Left colon (tissue), 2 donors: ENCODE measurements around the gene TSTD2. TPM values are rescaled to one million over a fixed set of nuclear protein-coding genes. Genes with fewer than 3 reads are reported as not detected.

Source experiments
- ATAC-seq: fragments of 200-7000 bp; cut with Tn5 transposase; one replicate; pipeline ENCODE4 v1.9.1; 2020; ENCODE audit warnings: mild to moderate bottlenecking, moderate library complexity
- DNase-seq, 2 donors: peaks; one replicate each; pipeline ENCODE4 v3.0.0-alpha.2; 2020
- intact Hi-C, 2 donors: fragments of 100-400 bp; cut with DNase I in 1 of 2; cut with micrococcal nuclease in 1 of 2; formaldehyde crosslinking; loops; one replicate each; pipeline versions ENCODE4 v1.11.2 to v1.14.0; 2022; cut with DNase I, micrococcal nuclease
- long read RNA-seq: library from polyadenylated mRNA; unstranded; transcript quantifications from one replicate; pipeline ENCODE4 v2.0.0, GENCODE V29; 2021
- total RNA-seq, 2 donors: library from RNA; stranded (reverse); fragmentation: NEBNext Ultra II Directional; extraction: Animal tissue kit (Norgen Biotek cat#: 25700); gene quantifications; one replicate each; pipeline ENCODE4 v1.2.1, GENCODE V29; 2021
- donor health status: DM: no; HTN: no; CAD: no.
- donor health status: DM: yes; HTN: yes; CAD: no.

Gene TSTD2
- total RNA-seq, result 10 to 100 TPM; 12.6 to 22.4 TPM
- long read RNA-seq, full-length matches to known transcripts, result 11 of 16 reads
- long read RNA-seq, partial matches to known transcripts, result 3 of 16 reads
- long read RNA-seq, other reads (novel, unspliced or antisense), result 2 of 16 reads

DNA sequence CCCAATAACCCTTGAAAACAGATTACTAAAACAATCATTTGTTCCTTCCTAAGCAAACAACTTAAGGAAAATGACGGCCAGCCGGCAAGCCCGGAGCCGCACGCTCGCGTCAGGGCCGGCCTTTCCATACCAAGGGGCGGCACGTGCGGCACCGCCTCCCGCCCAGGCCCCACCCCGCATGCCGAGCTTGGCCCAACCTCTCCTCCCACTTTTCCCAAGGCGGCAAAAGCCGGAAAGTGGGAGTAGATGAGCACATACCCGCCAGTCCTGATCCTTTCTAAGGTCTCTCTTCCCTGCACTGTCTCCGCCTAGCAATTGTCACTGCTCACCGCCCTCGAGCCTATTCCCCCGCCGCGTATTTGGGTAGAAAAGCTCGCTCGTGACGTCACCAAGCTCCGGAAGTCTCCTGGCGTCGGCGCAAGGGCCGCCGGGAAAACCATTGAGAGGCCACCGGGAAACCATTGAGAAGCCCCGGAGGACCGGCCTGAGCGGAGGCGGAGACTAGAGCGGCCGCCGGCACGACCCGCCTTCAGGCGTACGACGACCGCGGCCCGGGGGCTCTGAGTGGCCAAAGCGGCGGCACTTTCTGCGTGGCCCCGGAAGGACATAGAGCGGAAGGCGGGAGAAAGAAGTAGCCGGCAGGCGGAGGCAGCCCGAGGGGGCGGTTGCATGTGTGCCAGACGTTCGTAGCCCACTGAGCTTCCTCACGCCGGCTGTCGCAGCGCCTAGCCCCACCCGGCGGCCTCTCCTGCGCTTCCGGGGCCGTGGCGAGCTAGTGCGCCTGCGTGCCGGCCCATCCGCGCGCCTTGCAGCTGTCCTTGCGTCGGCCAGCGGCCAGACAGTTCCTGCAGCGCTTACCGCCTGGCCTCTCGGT is at the start of gene TSTD2, which contains the start of gene NCBP1:
TSS of gene TSTD2 (minus strand) at position 384 of the 874 bp plus-strand sequence. CDS start 5,806 bp downstream, outside the sequence.
TSS of gene NCBP1 (plus strand) at position 837 of the 874 bp plus-strand sequence. CDS start 61 bp downstream, outside the sequence.
- peak; percentile 80 for ATAC-seq
- intact Hi-C loops, result no loop called here

DNA sequence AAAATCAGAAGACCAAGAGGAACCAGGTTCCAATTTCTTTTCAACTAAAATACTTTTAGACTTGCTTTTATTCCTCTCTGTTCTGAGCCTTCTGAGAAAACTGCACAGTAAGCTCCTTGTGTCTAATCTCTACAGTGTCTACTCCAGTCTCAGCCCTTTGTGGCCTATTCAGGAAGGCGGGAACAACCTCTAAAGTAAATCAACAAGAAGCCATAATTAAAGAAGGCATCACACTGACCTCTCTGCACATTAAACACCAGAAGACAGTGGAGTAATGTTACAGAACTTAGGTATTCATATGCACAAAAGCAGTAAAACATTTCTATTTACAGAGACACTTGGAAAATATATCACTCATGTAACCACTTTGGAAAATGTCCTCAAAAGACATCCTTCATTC is 49.1 kb upstream of the TSTD2 start:
- DNase-seq (no peak), ATAC-seq (peak; percentile 48)
- intact Hi-C loops, result loop anchor here in 1 of 2 donors (5.0 kb wide), 1 partner anchor 40 kb away; no protein-coding TSS in a partner anchor

More for the DNA sequence above, at the start of gene TSTD2, which contains the start of gene NCBP1:
- peak; percentile 98 for DNase-seq

DNA sequence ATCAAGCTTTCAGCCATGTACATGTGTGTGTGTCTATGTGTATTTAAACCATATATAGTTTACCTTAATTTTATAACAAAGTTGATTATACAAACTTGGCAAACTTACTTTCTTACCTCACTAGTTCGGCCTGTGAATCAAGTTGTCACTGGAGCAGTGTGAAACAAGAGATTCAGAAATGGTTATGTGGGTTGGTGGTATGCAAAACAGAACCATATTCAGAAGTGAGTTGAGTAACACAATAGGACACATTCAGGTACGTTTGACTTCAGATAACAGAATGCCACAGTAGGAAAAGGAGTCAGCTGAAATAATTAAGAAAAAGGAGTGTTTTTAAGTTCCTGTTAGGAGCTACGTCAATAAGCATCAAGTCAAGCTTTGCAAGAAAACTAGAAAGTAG is 42.5 kb upstream of the TSTD2 start:
- intact Hi-C loops, result no loop called here
- DNase-seq (no peak), ATAC-seq (no peak)

DNA sequence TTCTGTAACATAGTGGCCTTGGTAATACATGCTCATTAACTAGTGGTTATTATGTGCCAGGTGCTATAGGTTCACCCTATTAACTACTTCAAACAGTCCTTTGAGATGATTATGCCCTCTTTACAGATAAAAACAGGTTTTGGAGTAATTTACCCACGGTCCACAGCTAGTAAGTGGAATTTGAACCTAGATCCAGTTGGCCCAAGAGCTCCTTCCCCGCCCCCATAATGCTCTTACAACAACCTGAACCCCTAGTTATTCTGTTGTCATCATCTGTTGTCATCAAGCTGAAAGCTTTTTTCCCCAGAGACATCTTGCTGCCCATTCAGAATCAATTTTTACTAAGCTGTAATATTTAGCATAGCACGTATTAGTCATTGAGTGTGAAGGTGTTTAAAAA is 40.8 kb upstream of the TSTD2 start:
- DNase-seq, result no peak
- intact Hi-C loops, result no loop called here
- no peak for ATAC-seq

DNA sequence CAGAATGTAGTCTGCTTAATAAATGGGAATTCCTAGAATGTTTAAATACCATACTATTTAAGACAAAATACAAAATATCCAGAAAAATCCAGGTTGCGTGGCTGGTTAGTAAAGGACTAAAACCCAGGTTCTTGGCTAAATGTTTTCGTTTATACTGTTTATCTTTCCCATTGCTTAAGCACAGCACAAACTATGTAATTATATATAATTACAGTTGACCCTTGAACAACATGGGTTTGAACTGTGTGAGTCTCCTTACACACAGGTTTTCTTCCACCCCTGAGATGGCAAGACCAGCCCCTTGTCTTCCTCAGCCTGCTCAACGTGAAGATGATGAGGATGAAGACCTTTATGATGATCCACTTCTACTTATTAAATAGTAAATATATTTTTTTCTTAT is 39.2 kb upstream of the TSTD2 start:
- peak; percentile 66 for ATAC-seq
- intact Hi-C loops, result no loop called here
- DNase-seq, result no peak

DNA sequence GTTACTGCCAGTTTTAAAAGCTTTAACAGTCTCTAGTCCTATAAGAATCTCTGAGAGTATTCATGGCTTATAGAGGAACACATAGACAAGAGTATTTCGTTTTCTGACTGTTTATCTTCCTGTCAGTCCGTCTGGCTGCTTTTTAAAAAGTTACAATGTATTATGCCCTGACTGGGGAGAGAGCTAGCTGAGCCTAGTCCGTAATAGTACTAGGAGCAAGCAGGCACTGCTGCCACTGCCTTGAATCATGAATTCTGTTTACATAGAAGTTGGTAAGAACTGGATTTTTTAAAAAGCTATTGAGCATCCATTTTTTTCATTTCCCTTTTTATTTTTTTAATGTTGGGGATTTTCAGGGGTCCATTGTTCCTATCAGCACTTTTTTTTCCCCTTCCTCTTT is 37.4 kb upstream of the TSTD2 start:
- intact Hi-C loops, result no loop called here
- DNase-seq, result no peak

DNA sequence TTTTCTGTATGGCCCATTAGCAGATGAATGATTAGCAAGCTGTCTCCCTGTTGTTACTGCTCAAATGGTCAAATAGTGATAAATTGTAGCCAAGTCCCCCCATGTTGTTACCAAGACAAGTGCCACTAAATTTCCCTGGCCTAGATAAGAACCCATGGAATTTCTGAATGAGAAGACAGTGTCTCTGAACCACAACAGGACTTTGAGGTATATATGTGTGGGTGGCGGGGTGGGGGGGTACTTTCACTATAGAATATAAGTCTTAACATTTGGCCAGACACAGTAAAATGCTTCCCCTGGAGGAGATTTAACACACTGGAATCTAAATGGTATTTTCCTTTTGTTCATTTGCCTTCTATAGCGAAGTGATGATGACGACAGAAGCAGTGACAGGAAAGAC is 35.3 kb upstream of the TSTD2 start:
- intact Hi-C loops, result no loop called here
- DNase-seq, result no peak

More for the DNA sequence above, 37.4 kb upstream of the TSTD2 start:
- no peak for ATAC-seq

DNA sequence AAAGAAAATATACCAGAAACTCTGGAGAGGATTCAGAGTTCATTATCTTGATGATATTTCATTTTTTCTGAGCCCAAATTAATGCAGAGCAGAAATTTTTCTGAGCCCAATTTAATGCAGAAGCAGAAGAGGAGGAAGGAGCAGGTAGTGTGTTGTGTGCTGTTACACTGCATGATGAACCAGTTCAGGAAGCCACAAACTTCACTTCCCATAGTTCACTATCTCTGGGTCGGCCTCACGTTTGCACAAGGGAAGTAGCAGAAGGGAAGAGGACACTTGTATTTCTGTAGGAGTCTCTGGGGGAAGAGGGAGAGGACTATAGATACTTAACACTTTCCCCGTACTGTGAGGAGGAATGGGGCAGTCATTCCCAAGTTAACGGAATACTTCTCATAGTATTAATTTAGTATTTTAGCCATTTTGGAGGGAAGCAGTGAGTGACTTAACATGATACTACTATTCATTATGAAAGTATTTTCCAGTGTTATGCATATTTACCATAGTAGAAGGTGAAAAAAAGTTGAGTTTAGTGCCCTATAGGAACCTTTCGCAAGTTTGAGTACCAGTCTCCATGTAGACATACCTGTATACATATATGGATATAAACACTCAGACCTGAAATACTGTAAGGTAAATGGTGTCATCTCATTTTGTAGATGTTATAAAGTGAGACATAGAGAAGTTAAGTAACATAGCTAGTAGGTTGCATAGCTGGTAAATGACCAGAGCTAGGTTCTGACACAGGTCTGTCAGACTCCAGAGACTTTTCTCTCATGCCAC is 33.9 kb upstream of the TSTD2 start:
- no peak for ATAC-seq
- no peak for DNase-seq
- intact Hi-C loops, result no loop called here

More for the DNA sequence above, 35.3 kb upstream of the TSTD2 start:
- ATAC-seq, result no peak

DNA sequence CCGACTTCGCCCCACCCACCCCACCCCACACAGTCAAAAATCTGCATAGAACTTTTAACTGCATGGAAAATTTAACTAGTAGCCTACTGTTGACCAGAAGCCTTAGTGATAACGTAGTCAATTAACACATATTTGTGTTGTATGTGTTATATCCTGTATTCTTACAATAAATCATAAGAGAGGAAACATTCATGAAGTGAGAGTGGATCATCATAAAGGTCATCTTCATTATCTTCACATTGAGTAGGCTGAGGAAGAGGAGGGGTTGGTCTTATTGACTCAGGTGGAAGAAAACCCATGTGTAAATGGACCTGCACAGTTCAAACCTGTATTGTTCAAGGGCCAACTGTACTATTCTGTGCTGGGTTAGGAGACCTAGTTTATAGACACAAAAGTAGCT is 32.6 kb upstream of the TSTD2 start:
- ATAC-seq (no peak), DNase-seq (no peak)
- intact Hi-C loops, result no loop called here

DNA sequence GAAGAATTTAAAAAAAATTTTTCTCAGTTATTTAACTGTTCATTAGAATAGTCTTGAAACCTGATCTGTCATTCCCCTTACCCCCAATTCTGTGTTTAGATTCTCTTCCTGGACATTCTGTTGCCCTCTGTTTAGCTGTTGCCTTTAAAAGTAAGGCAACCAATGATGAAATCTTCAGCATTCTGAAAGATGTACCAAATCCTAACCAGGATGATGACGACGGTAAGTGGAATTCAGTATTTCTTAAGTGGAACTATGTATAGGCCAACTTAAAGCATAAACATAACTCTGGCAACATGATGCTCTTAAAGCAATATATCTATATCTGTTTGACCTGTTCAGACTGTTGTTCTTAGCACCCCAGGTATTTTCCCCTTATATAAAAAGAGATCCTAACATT is 27.7 kb upstream of the TSTD2 start:
- DNase-seq, result no peak
- intact Hi-C loops, result no loop called here
- no peak for ATAC-seq

DNA sequence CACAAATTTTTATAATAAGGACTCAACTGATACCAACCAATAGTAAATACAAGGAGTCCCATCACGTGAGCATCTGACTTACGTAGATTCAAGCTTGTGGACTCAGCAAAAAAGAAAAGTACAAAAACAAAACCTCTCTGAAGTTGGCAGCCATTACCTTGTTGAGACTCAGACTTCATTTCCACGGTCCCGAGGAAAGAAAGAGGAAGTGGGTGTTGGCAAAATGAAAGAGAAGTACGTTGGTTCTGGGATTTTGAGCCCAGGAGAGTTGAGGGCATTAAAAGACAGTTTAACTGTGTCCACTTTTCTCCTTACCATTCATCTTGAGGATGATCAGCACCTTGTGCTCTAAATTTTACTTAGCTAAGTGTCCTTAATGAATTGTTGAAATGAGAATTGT is 27.2 kb upstream of the TSTD2 start:
- DNase-seq, result no peak
- peak; percentile 18 for ATAC-seq
- intact Hi-C loops, result no loop called here

DNA sequence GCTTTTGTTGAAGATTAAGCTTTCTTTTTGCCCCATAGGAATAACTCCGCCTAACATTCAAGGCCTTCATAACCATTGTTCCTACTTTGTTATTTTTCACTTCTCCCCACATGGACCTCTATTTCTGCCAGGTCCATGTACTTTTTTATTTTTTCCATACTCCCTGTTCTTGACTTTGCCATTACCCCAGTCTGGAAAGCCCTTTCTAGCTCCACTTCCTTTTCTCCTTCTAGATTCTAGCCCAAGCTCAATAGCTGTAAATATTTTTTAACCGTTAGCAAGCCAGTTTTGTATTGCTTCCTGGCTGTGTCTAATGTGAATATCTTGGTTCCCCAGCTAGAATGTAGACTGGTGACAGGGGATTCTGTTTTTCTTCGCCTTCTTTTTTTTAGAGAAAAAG is 26.6 kb upstream of the TSTD2 start:
- ATAC-seq (no peak), DNase-seq (no peak)
- intact Hi-C loops, result no loop called here

DNA sequence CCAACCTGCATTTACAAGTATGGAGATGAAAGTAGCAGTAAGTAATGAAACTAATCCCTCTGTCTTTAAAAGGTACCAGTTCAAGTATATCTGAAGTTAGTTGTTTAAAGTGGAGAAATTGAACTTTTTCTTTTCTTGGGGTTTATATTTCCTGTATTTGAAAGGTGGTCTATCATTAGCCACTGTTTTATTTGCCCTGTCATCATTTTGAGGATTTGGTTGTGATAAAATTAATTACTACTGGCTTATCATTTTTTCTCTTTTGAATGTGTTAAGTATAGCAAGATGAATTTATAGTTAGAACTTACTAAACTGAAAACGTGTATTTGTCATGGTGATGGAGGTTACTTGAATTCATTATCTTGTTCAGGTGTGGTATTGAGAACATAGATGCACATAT is 25.5 kb upstream of the TSTD2 start:
- no peak for ATAC-seq
- intact Hi-C loops, result no loop called here
- DNase-seq, result no peak

DNA sequence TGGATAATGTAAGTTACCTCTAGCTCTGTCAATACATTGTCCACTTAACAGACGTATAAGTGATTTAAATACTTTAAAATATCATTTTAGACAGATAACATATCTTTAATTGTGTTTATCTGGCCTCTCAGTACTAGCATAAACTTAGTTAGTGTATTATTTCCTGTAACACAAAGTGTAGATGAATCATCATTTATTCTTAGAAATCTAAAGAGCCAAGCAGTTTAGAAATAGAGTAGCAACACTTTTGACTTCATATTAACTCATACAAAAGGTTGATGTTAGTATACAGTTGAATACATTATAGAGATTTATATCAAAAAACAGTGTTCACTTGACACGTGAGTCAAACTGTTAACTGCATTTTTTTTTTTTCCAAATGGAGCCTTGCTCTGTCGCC is 18.5 kb upstream of the TSTD2 start:
- ATAC-seq (no peak), DNase-seq (no peak)
- intact Hi-C loops, result no loop called here

DNA sequence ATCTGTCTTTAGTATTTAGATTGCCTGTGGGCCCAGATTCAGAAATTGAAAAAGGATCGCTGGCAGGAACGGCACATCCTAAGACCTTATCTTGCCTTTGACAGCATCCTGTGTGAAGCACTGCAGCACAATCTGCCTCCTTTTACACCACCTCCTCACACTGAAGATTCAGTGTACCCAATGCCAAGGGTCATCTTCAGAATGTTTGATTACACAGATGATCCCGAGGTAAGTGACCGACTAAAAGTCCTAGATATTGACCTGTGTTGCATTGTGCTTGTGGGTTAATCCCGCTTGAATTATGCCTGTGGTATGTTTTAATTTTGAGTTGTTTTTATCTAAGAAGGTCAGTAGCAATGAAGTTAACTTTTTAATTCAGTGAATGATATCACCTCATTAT is 14.8 kb upstream of the TSTD2 start:
- no peak for DNase-seq
- intact Hi-C loops, result no loop called here
- no peak for ATAC-seq

DNA sequence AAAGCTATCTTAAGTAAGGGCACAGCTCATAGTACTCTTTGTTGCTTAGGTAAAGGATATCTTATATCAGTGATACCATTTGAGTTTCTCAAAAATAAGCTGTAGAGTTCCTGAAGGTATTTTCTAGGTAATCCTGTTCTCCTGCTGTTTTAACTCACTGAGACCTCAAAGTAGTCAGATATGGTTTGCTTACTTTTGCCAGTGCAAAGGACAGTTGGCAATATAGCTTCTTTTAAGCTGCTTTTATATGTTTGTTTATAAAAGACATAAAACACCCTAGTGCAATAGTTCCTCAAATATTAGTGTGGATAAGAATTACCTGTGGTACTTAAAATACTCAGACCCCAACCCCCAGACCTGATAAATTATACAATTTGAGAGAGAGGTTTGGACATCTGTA is 12.6 kb upstream of the TSTD2 start:
- ATAC-seq (no peak), DNase-seq (no peak)
- intact Hi-C loops, result no loop called here

DNA sequence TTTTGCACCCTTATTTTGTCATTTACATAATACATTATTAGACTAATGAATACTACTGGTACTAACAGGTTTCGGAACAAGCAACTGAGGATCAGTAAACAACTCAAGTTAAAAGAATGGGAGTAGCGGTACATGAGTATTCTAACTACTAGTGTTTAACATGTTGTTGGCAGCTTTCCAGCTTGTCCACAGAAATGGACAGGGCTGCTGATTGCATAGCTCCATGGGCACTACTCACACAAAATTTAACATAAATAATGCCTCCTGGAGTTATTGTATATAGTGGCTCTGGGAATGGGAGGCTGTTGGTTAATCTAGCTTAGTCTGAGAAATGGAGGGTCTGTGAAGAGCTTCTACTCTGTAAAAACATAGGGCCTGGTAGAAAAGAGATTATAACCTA is 7.2 kb upstream of the TSTD2 start:
- DNase-seq, result no peak
- intact Hi-C loops, result loop anchor here in 1 of 2 donors (5.0 kb wide), 1 partner anchor 42 kb away; no protein-coding TSS in a partner anchor
- ATAC-seq, result no peak

DNA sequence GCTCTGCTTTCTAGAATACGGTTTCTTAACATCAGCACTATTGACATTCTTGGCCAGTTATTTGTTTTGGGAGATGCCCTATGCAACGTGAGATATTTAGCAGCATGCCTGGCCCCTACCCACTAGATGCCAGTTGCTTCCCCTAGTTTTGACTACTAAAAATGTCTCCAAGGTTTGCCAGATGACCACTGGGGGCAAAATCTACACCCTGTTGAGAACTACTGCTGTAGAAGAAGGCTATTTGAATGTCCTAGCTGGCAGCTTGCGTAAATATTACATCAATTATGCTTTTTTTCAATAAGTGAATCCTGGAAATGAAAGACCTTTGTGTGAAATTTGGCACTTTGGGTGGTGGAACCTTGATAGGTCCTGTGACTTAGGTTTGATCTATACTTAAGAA is 5.5 kb upstream of the TSTD2 start:
- intact Hi-C loops, result no loop called here
- DNase-seq, result no peak
- no peak for ATAC-seq

DNA sequence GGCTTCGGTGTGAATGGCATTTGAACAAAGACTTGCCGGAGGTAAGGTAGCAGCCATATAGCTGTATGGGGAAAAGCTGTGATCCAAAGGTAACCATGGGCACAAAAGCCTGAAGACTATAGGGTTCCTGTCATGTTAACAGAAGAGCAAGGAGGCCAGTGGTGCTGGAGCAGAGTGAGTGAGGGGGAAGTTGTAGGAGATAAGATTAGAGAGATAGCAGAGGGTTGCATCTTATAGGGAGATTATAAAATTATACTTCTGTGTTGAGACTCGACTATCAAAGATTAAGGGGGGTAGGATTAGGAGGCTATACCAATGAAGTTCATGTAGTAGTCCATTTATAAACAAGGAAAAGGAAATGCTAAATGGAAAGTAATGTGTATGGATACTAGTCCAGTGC is 3.7 kb upstream of the TSTD2 start:
- DNase-seq, result no peak
- intact Hi-C loops, result no loop called here
- no peak for ATAC-seq

DNA sequence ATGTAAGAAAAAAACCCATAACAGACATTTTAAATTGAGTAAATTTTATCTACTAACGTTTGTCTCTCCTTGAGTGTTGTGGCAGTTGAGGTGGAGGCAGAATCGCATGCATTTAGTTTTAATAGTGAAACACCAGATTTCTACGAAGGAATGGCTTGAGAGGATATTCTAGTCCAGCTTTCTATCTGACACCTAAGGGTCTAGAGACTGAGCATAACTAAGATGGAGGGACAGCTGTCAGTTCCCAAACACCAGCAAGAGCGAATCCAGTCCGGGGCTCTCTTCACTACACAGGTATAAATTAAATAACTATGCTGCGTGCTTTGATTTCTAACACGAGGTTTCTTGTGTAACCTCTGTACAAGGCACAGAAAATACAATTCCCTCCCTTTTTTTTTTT is 1.9 kb upstream of the TSTD2 start:
- no peak for DNase-seq
- no peak for ATAC-seq
- intact Hi-C loops, result no loop called here
